K562 (cell line): Measurements from ENCODE around the gene SEC16A. TPM values are rescaled to one million over a fixed set of nuclear protein-coding genes. Genes with fewer than 3 reads are reported as not detected.

Source experiments
- ATAC-seq: fragments of 200-7000 bp; cut with Tn5 transposase; 3 replicates; pipeline ENCODE4 v1.9.1; 2020; ENCODE audit warnings: moderate library complexity
- BruUV-seq: library from RNA; stranded (reverse); fragments of 400-500 nt; replicated peaks from 2 replicates; lab custom pipeline; 2021; lab: Mats Ljungman, UMichigan
- CTCF ChIA-PET: fragments of 300-600 bp; formaldehyde crosslinking; extraction: SDS; loops from one replicate; lab custom pipeline; 2021; ENCODE audit warnings: low intra/inter-chr PET ratio; lab: Yijun Ruan, JAX
- POLR2A ChIA-PET: fragments of 300-600, 350-650 bp; sonication (Branson Sonifier 250); formaldehyde crosslinking; extraction: SDS; loops from one replicate; lab custom pipeline; 2021; ENCODE audit warnings: antibody characterized with exemption, inconsistent platforms; lab: Yijun Ruan, JAX
- DNase-seq, 4 experiments: peaks; one replicate each; pipeline versions ENCODE4 v3.0.0 to v3.0.0-alpha.2; 2011 to 2018; ENCODE audit warnings: low spot score in 3 of 4, mixed read lengths in 3 of 4; ENCODE audit errors: extremely low read depth in 1 of 4
- FAIRE-seq: peaks from 2 replicates; lab custom pipeline; 2011; peaks lifted over from hg19 to GRCh38; lab: Jason Lieb, UNC
- H2AFZ ChIP-seq: 2 replicates; pipeline ENCODE4 v1.6.0; 2011; ENCODE audit warnings: low read depth, low read length, control low read depth, inconsistent platforms
- H3K27ac ChIP-seq: fragments of 200-600 bp; 3 replicates; pipeline ENCODE4 v1.8.0; 2011; ENCODE audit warnings: low read depth, mild to moderate bottlenecking, control low read depth, inconsistent platforms, low read length, moderate library complexity, mixed read lengths; ENCODE audit errors: extremely low read depth
- H3K27me3 ChIP-seq, 2 experiments: fragments of 300-600 bp in 1 of 2; 2 replicates in 1 of 2; 3 replicates in 1 of 2; pipeline versions ENCODE4 v1.6.0 to v1.8.0; 2011; ENCODE audit warnings: inconsistent platforms in 2 of 2, low read length in 2 of 2, mild to moderate bottlenecking in 1 of 2, mixed read lengths in 1 of 2, moderate library complexity in 1 of 2; ENCODE audit not compliant: control insufficient read depth in 2 of 2, insufficient read depth in 2 of 2
- H3K36me3 ChIP-seq: fragments of 300-600 bp; 3 replicates; pipeline ENCODE4 v1.8.0; 2011; ENCODE audit warnings: mild to moderate bottlenecking, low read length, inconsistent platforms; ENCODE audit not compliant: control insufficient read depth, insufficient read depth
- H3K4me1 ChIP-seq, 2 experiments: fragments of 200-600 bp in 1 of 2; replicated peaks in 1 of 2; 2 replicates in 1 of 2; 3 replicates in 1 of 2; pipeline versions ENCODE4 v1.5.1 to v1.8.0; 2011; ENCODE audit warnings: inconsistent platforms in 2 of 2, low read length in 2 of 2, mild to moderate bottlenecking in 1 of 2, mixed read lengths in 1 of 2, moderate library complexity in 1 of 2; ENCODE audit not compliant: control insufficient read depth in 2 of 2, insufficient read depth in 2 of 2
- H3K4me2 ChIP-seq: 2 replicates; pipeline ENCODE4 v1.6.1; 2011; ENCODE audit warnings: low read length, control low read depth, inconsistent platforms, mixed read lengths; ENCODE audit not compliant: insufficient read depth
- H3K4me3 ChIP-seq: fragments of 200-600 bp; sonication (generic), shearing (Covaris generic); 2 replicates; pipeline ENCODE4 v1.5.1; 2016; ENCODE audit warnings: control low read depth, inconsistent platforms
- H3K79me2 ChIP-seq: fragments of 200-600 bp; 3 replicates; pipeline ENCODE4 v1.8.0; 2011; ENCODE audit warnings: low read length, inconsistent platforms; ENCODE audit not compliant: control insufficient read depth, insufficient read depth
- H3K9ac ChIP-seq, 2 experiments: 2 replicates each; pipeline versions ENCODE4 v1.6.0 to v1.6.1; 2011; ENCODE audit warnings: low read depth in 2 of 2, low read length in 2 of 2, control low read depth in 1 of 2, inconsistent platforms in 1 of 2, mild to moderate bottlenecking in 1 of 2, mixed read lengths in 1 of 2; ENCODE audit not compliant: insufficient read depth in 1 of 2
- H3K9me1 ChIP-seq: one replicate; pipeline ENCODE4 v1.6.0; 2011; ENCODE audit warnings: inconsistent platforms, mild to moderate bottlenecking, low read length, moderate library complexity; ENCODE audit not compliant: control insufficient read depth, insufficient read depth
- H3K9me3 ChIP-seq: replicated peaks from 2 replicates; pipeline ENCODE4 v1.5.1; 2011; ENCODE audit warnings: low read depth, low read length, inconsistent platforms; ENCODE audit not compliant: control insufficient read depth, insufficient read depth
- H4K20me1 ChIP-seq: replicated peaks from 2 replicates; pipeline ENCODE4 v1.6.1; 2011; ENCODE audit warnings: low read length, inconsistent platforms, mixed read lengths; ENCODE audit not compliant: control insufficient read depth, insufficient read depth
- POLR2G ChIP-seq: fragments of 200-400 bp; formaldehyde crosslinking; IDR thresholded peaks from 2 replicates; pipeline ENCODE4 v1.6.1; 2017; ENCODE audit warnings: low read depth, mild to moderate bottlenecking, antibody characterized with exemption, low read length, moderate library complexity
- RBFOX2 ChIP-seq: fragments of 200-400 bp; formaldehyde crosslinking; IDR thresholded peaks from 2 replicates; pipeline ENCODE4 v1.6.1; 2017; ENCODE audit warnings: low read depth, mild to moderate bottlenecking, low read length, moderate library complexity
- WGBS: fragments of 100-300 bp; shearing (Covaris generic); methylation state at CpG from one replicate; pipeline ENCODE4 v1.1.6; 2016; ENCODE audit warnings: low coverage, mixed read lengths; ENCODE audit not compliant: insufficient coverage; ENCODE audit errors: missing lambda C conversion rate; 5-methylcytosine and 5-hydroxymethylcytosine counted together
- in situ Hi-C: fragments of 300-500 bp; cut with MboI; formaldehyde crosslinking; loops from 4 replicates; pipeline ENCODE4 v1.15.0; 2018; ENCODE audit warnings: inconsistent platforms, mixed read lengths
- intact Hi-C: fragments of 100-400 bp; cut with micrococcal nuclease; formaldehyde crosslinking; loops from 2 replicates; pipeline ENCODE4 v1.14.2; 2022
- microRNA-seq: library from miRNA; unstranded; fragments of <30 nt; microRNA quantifications from one replicate; pipeline ENCODE4, GENCODE V29; 2018; ENCODE audit warnings: borderline microRNAs expressed
- polyA plus RNA-seq, 8 experiments: library from polyadenylated mRNA; depleted of rRNA in 4 of 8; stranded (reverse) in 5 of 8; unstranded in 3 of 8; fragments of >200 nt; fragmentation: Nextera tagmentation in 2 of 8; fragmentation: Illumina TruSeq in 1 of 8; extraction: Ambion mirVana in 2 of 8; extraction: Trizol in 1 of 8; gene quantifications; 2 replicates each; pipeline versions ENCODE4 v1.2.1 to v1.2.3, GENCODE V29; 2011 to 2014; ENCODE audit warnings: inconsistent platforms in 1 of 8, missing spikeins in 1 of 8
- small RNA-seq: library from RNA; depleted of rRNA; stranded (forward); fragments of <200 nt; gene quantifications from one replicate; pipeline ENCODE3, GENCODE V24; 2014
- total RNA-seq, 7 experiments: library from RNA; depleted of rRNA in 6 of 7; stranded (reverse); fragments of >200 nt in 6 of 7; fragmentation: Illumina TruSeq in 2 of 7; extraction: Trizol in 2 of 7; gene quantifications; 2 replicates each; pipeline versions ENCODE4 v1.2.1 to v1.2.3, GENCODE V29; 2011 to 2021; ENCODE audit warnings: low replicate concordance in 1 of 7

The SEC16A gene
- total and polyA plus RNA-seq, 9 of the 15 experiments (the other 6 are each of a cell fraction or from before 2014, with no cell fraction given) = 8.3 to 62.8 (median 14.0) TPM

- Histone ChIP-seq H3K9me1 (no peaks in the 10 kb centered on the region), H3K79me2 (no peaks in the 10 kb centered on the region), H3K4me1 (peaks cover 0 to 20% of the 10 kb centered on the region in 2 experiments; a peak in 1 of 5 replicates), H3K36me3 (peaks cover 96% of the 10 kb centered on the region; the same call in 2 of the 3 replicates), H3K27ac (no peak overlapping the region)
- intact Hi-C loops = no loop called here
- no peak for TF ChIP-seq POLR2G
- TF ChIP-seq RBFOX2 = 0 out of 2 replicates have a peak, but pooled peaks have one; percentile 28
- TF ChIP-seq, all 486 proteins: peak for 1
- no TSS peak for BruUV-seq
- Histone ChIP-seq H3K4me2 (no peak overlapping the region), H3K9ac (peak overlapping the region in 1 of 2 experiments; percentile 50; a peak in 1 of 4 replicates), H2AFZ (no peak overlapping the region), H3K27me3 (no peaks in the 10 kb centered on the region), H3K9me3 (no peaks in the 10 kb centered on the region), H4K20me1 (no peaks in the 10 kb centered on the region), H3K4me3 (no peak overlapping the region)
- POLR2A ChIA-PET = interaction anchor here (0.6 to 3.3 kb wide), 4 partner anchors 17 to 254 kb away, joined by 3 to 8 read pairs (median 4); partner anchors contain the start of genes CARD9, ENTR1 and PMPCA
- WGBS = 94% methylated on average over 21 of the region's 28 CpGs
- in situ Hi-C loops = no loop called here
- ATAC-seq = no peak
- FAIRE-seq = no peak
- CTCF ChIA-PET = no interaction called here
- DNase-seq = no peak
These were observed 90.9 kb downstream of the SEC16A start for GRCh38 chr9:136391737-136392537.

Small RNAs within 50 kb of the gene (microRNA-seq; reads per million reads assigned to microRNA genes)
- gene MIR4673 = not detected

Small RNAs within 50 kb of the gene (small RNA-seq; reads per million reads assigned to genes)
- not detected for gene MIR4673

Other genes starting within 250 kb of the SEC16A start
Only the 7 nearest of the 13 such genes appear.
- gene DNLZ, start 119.3 kb downstream of the SEC16A start, total RNA-seq (2014; rRNA removed) = 44.6 and 56.7 TPM in 2 replicates
- gene DNLZ, start 119.3 kb downstream of the SEC16A start, total RNA-seq (2014; rRNA removed; fragmentation: Illumina TruSeq; extraction: Trizol) = 2.2 and 3.4 TPM in 2 replicates
- gene DNLZ, start 119.3 kb downstream of the SEC16A start, total RNA-seq (2015; rRNA removed; fragmentation: Illumina TruSeq; extraction: Trizol) = 10.0 and 10.8 TPM in 2 replicates
- gene DNLZ, start 119.3 kb downstream of the SEC16A start, total RNA-seq (2021) = 25.6 and 25.8 TPM in 2 replicates
- gene DNLZ, start 119.3 kb downstream of the SEC16A start, polyA plus RNA-seq (2011; rRNA removed) = 3.1 and 3.2 TPM in 2 replicates
- gene DNLZ, start 119.3 kb downstream of the SEC16A start, polyA plus RNA-seq (2014; fragmentation: Illumina TruSeq; extraction: Trizol) = 2.2 and 4.2 TPM in 2 replicates
- under 1 TPM; 0.17 to 0.36 TPM for gene DNLZ, start 119.3 kb downstream of the SEC16A start, polyA plus RNA-seq (2014; fragmentation: Nextera tagmentation; extraction: Ambion mirVana)
- 22.1 and 29.8 TPM in 2 replicates for gene DNLZ, start 119.3 kb downstream of the SEC16A start, polyA plus RNA-seq (2014; rRNA removed)
- 37.6 and 40.1 TPM in 2 replicates for gene CARD9, start 109.4 kb downstream of the SEC16A start, total RNA-seq (2014; rRNA removed)
- 3.5 and 3.6 TPM in 2 replicates for gene CARD9, start 109.4 kb downstream of the SEC16A start, total RNA-seq (2014; rRNA removed; fragmentation: Illumina TruSeq; extraction: Trizol)
- gene CARD9, start 109.4 kb downstream of the SEC16A start, total RNA-seq (2015; rRNA removed; fragmentation: Illumina TruSeq; extraction: Trizol) = 14.6 and 15.8 TPM in 2 replicates
- gene CARD9, start 109.4 kb downstream of the SEC16A start, total RNA-seq (2021) = 35.6 and 42.7 TPM in 2 replicates
- gene CARD9, start 109.4 kb downstream of the SEC16A start, polyA plus RNA-seq (2011; rRNA removed) = 9.7 and 27.8 TPM in 2 replicates
- 4.7 and 13.2 TPM in 2 replicates for gene CARD9, start 109.4 kb downstream of the SEC16A start, polyA plus RNA-seq (2014; fragmentation: Illumina TruSeq; extraction: Trizol)
- gene CARD9, start 109.4 kb downstream of the SEC16A start, polyA plus RNA-seq (2014; fragmentation: Nextera tagmentation; extraction: Ambion mirVana) = 1 to 10 TPM; 1.7 to 2.0 TPM
- gene CARD9, start 109.4 kb downstream of the SEC16A start, polyA plus RNA-seq (2014; rRNA removed) = 40.4 and 53.0 TPM in 2 replicates
- 14.4 and 15.8 TPM in 2 replicates for gene SNAPC4, start 82.9 kb downstream of the SEC16A start, total RNA-seq (2014; rRNA removed)
- 7.1 and 8.8 TPM in 2 replicates for gene SNAPC4, start 82.9 kb downstream of the SEC16A start, total RNA-seq (2014; rRNA removed; fragmentation: Illumina TruSeq; extraction: Trizol)
- gene SNAPC4, start 82.9 kb downstream of the SEC16A start, total RNA-seq (2015; rRNA removed; fragmentation: Illumina TruSeq; extraction: Trizol) = 9.3 and 11.1 TPM in 2 replicates
- gene SNAPC4, start 82.9 kb downstream of the SEC16A start, total RNA-seq (2021) = 17.1 and 18.7 TPM in 2 replicates
- 4.4 and 4.5 TPM in 2 replicates for gene SNAPC4, start 82.9 kb downstream of the SEC16A start, polyA plus RNA-seq (2011; rRNA removed)
- gene SNAPC4, start 82.9 kb downstream of the SEC16A start, polyA plus RNA-seq (2014; fragmentation: Illumina TruSeq; extraction: Trizol) = 8.8 and 9.0 TPM in 2 replicates
- gene SNAPC4, start 82.9 kb downstream of the SEC16A start, polyA plus RNA-seq (2014; fragmentation: Nextera tagmentation; extraction: Ambion mirVana) = under 1 TPM; 0.21 to 0.46 TPM
- 18.7 and 21.8 TPM in 2 replicates for gene SNAPC4, start 82.9 kb downstream of the SEC16A start, polyA plus RNA-seq (2014; rRNA removed)
- gene ENTR1, start 72.4 kb downstream of the SEC16A start, total RNA-seq (2014; rRNA removed) = 79.0 and 88.8 TPM in 2 replicates
- gene ENTR1, start 72.4 kb downstream of the SEC16A start, total RNA-seq (2014; rRNA removed; fragmentation: Illumina TruSeq; extraction: Trizol) = 38.1 and 38.3 TPM in 2 replicates
- 61.3 and 65.5 TPM in 2 replicates for gene ENTR1, start 72.4 kb downstream of the SEC16A start, total RNA-seq (2015; rRNA removed; fragmentation: Illumina TruSeq; extraction: Trizol)
- 101 and 104 TPM in 2 replicates for gene ENTR1, start 72.4 kb downstream of the SEC16A start, total RNA-seq (2021)
- 77.3 and 92.6 TPM in 2 replicates for gene ENTR1, start 72.4 kb downstream of the SEC16A start, polyA plus RNA-seq (2011; rRNA removed)
- gene ENTR1, start 72.4 kb downstream of the SEC16A start, polyA plus RNA-seq (2014; fragmentation: Illumina TruSeq; extraction: Trizol) = 72.6 and 75.9 TPM in 2 replicates
- gene ENTR1, start 72.4 kb downstream of the SEC16A start, polyA plus RNA-seq (2014; fragmentation: Nextera tagmentation; extraction: Ambion mirVana) = 1 to 10 TPM; 6.7 to 9.6 TPM
- 106 and 108 TPM in 2 replicates for gene ENTR1, start 72.4 kb downstream of the SEC16A start, polyA plus RNA-seq (2014; rRNA removed)
- gene PMPCA, start 72.4 kb downstream of the SEC16A start, total RNA-seq (2014; rRNA removed) = 86.6 and 111 TPM in 2 replicates
- gene PMPCA, start 72.4 kb downstream of the SEC16A start, total RNA-seq (2014; rRNA removed; fragmentation: Illumina TruSeq; extraction: Trizol) = 82.4 and 104 TPM in 2 replicates
- 66.6 and 67.5 TPM in 2 replicates for gene PMPCA, start 72.4 kb downstream of the SEC16A start, total RNA-seq (2015; rRNA removed; fragmentation: Illumina TruSeq; extraction: Trizol)
- gene PMPCA, start 72.4 kb downstream of the SEC16A start, total RNA-seq (2021) = 118 and 139 TPM in 2 replicates
- 114 and 119 TPM in 2 replicates for gene PMPCA, start 72.4 kb downstream of the SEC16A start, polyA plus RNA-seq (2011; rRNA removed)
- gene PMPCA, start 72.4 kb downstream of the SEC16A start, polyA plus RNA-seq (2014; fragmentation: Illumina TruSeq; extraction: Trizol) = 99.8 and 122 TPM in 2 replicates
- gene PMPCA, start 72.4 kb downstream of the SEC16A start, polyA plus RNA-seq (2014; fragmentation: Nextera tagmentation; extraction: Ambion mirVana) = 10 to 100 TPM; 23.9 to 30.0 TPM
- 129 and 143 TPM in 2 replicates for gene PMPCA, start 72.4 kb downstream of the SEC16A start, polyA plus RNA-seq (2014; rRNA removed)
- gene INPP5E, start 43.2 kb downstream of the SEC16A start, total RNA-seq (2014; rRNA removed) = 8.8 and 11.1 TPM in 2 replicates
- gene INPP5E, start 43.2 kb downstream of the SEC16A start, total RNA-seq (2014; rRNA removed; fragmentation: Illumina TruSeq; extraction: Trizol) = 2.5 and 2.9 TPM in 2 replicates
- gene INPP5E, start 43.2 kb downstream of the SEC16A start, total RNA-seq (2015; rRNA removed; fragmentation: Illumina TruSeq; extraction: Trizol) = 5.4 and 5.7 TPM in 2 replicates
- 16.3 and 17.4 TPM in 2 replicates for gene INPP5E, start 43.2 kb downstream of the SEC16A start, total RNA-seq (2021)
- 4.4 and 6.8 TPM in 2 replicates for gene INPP5E, start 43.2 kb downstream of the SEC16A start, polyA plus RNA-seq (2011; rRNA removed)
- 4.9 and 8.4 TPM in 2 replicates for gene INPP5E, start 43.2 kb downstream of the SEC16A start, polyA plus RNA-seq (2014; fragmentation: Illumina TruSeq; extraction: Trizol)
- gene INPP5E, start 43.2 kb downstream of the SEC16A start, polyA plus RNA-seq (2014; fragmentation: Nextera tagmentation; extraction: Ambion mirVana) = under 1 TPM; 0.38 to 0.56 TPM
- 14.1 and 15.1 TPM in 2 replicates for gene INPP5E, start 43.2 kb downstream of the SEC16A start, polyA plus RNA-seq (2014; rRNA removed)
- gene NOTCH1, start 63.0 kb upstream of the SEC16A start, total RNA-seq (2014; rRNA removed) = 7.1 and 12.0 TPM in 2 replicates
- 0.69 and 0.73 TPM in 2 replicates for gene NOTCH1, start 63.0 kb upstream of the SEC16A start, total RNA-seq (2014; rRNA removed; fragmentation: Illumina TruSeq; extraction: Trizol)
- 2.3 and 2.8 TPM in 2 replicates for gene NOTCH1, start 63.0 kb upstream of the SEC16A start, total RNA-seq (2015; rRNA removed; fragmentation: Illumina TruSeq; extraction: Trizol)
- gene NOTCH1, start 63.0 kb upstream of the SEC16A start, total RNA-seq (2021) = 26.7 and 31.4 TPM in 2 replicates
- gene NOTCH1, start 63.0 kb upstream of the SEC16A start, polyA plus RNA-seq (2011; rRNA removed) = 1.2 and 2.2 TPM in 2 replicates
- 2.6 and 6.3 TPM in 2 replicates for gene NOTCH1, start 63.0 kb upstream of the SEC16A start, polyA plus RNA-seq (2014; fragmentation: Illumina TruSeq; extraction: Trizol)
- gene NOTCH1, start 63.0 kb upstream of the SEC16A start, polyA plus RNA-seq (2014; fragmentation: Nextera tagmentation; extraction: Ambion mirVana) = under 1 TPM; 0.03 to 0.04 TPM
- gene NOTCH1, start 63.0 kb upstream of the SEC16A start, polyA plus RNA-seq (2014; rRNA removed) = 8.2 and 8.6 TPM in 2 replicates